ENCODE data around the gene C10orf143. TPM values are rescaled to one million over a fixed set of nuclear protein-coding genes. Genes with fewer than 3 reads are reported as not detected.

The C10orf143 gene
- total and polyA plus RNA-seq, 2 donors = 3.5 to 13.5 TPM

GRCh38 chr10:130137659-130138478 lies 27.2 kb upstream of the C10orf143 start:
- whole genome bisulfite sequencing = 96% methylated on average over 28 of the region's 28 CpGs
- Histone ChIP-seq H3K36me3 (ENCODE audit: control insufficient read depth in 2 of 2, insufficient read depth in 2 of 2, low read length in 1 of 2) (peaks cover 0 to 3% of the 10 kb centered on the region in 2 donors), H3K4me3 (ENCODE audit: low read length in 2 of 2) (peak overlapping the region in 1 of 2 donors; percentile 64), H3K27me3 (ENCODE audit: control insufficient read depth in 2 of 2, insufficient read depth in 1 of 2, low read length in 1 of 2) (peaks cover 0 to 9% of the 10 kb centered on the region in 2 donors), H3K4me1 (ENCODE audit: control insufficient read depth in 2 of 2, insufficient read depth in 2 of 2, low read length in 2 of 2) (peaks cover 17 to 25% of the 10 kb centered on the region in 2 donors), H3K27ac (ENCODE audit: low read depth in 1 of 2, low read length in 1 of 2) (no peak overlapping the region), H3K9me3 (ENCODE audit: control insufficient read depth in 2 of 2, insufficient read depth in 1 of 2, low read length in 1 of 2) (no peaks in the 10 kb centered on the region)
- no peak for DNase-seq (ENCODE audit: low read depth in 6 of 9, low spot score in 9 of 9)

- Histone ChIP-seq H3K27me3 (ENCODE audit: control insufficient read depth in 2 of 2, insufficient read depth in 1 of 2, low read length in 1 of 2) (peaks cover 0 to 10% of the 10 kb centered on the region in 2 donors), H3K27ac (ENCODE audit: low read depth in 1 of 2, low read length in 1 of 2) (no peak overlapping the region), H3K36me3 (ENCODE audit: control insufficient read depth in 2 of 2, insufficient read depth in 2 of 2, low read length in 1 of 2) (peaks cover 0 to 3% of the 10 kb centered on the region in 2 donors), H3K4me1 (ENCODE audit: control insufficient read depth in 2 of 2, insufficient read depth in 2 of 2, low read length in 2 of 2) (peaks cover 17 to 25% of the 10 kb centered on the region in 2 donors), H3K4me3 (ENCODE audit: low read length in 2 of 2) (peak overlapping the region; percentile 64 to 94), H3K9me3 (ENCODE audit: control insufficient read depth in 2 of 2, insufficient read depth in 1 of 2, low read length in 1 of 2) (no peaks in the 10 kb centered on the region)
- WGBS = 12% methylated on average over 10 of the region's 10 CpGs
- DNase-seq (ENCODE audit: low read depth in 6 of 9, low spot score in 9 of 9) = peak in 2 of 9 donors; percentile 7 to 9
Observed at GRCh38 chr10:130137090-130137448, 26.4 kb upstream of the C10orf143 start.

- Histone ChIP-seq H3K9me3 (ENCODE audit: control insufficient read depth in 2 of 2, insufficient read depth in 1 of 2, low read length in 1 of 2) (no peaks in the 10 kb centered on the region), H3K4me1 (ENCODE audit: control insufficient read depth in 2 of 2, insufficient read depth in 2 of 2, low read length in 2 of 2) (peaks cover 17 to 25% of the 10 kb centered on the region in 2 donors), H3K27ac (ENCODE audit: low read depth in 1 of 2, low read length in 1 of 2) (peak within 1 kb of the TSS in 1 of 2 donors; percentile 77), H3K27me3 (ENCODE audit: control insufficient read depth in 2 of 2, insufficient read depth in 1 of 2, low read length in 1 of 2) (peaks cover 0 to 16% of the 10 kb centered on the region in 2 donors), H3K4me3 (ENCODE audit: low read length in 2 of 2) (peak within 1 kb of the TSS; percentile 64 to 94), H3K36me3 (ENCODE audit: control insufficient read depth in 2 of 2, insufficient read depth in 2 of 2, low read length in 1 of 2) (no peaks in the 10 kb centered on the region)
- under 1% methylated on average over 96 of the region's 96 CpGs for WGBS
- peak in 8 of 9 donors; percentile 57 to 90 (median 83) for DNase-seq (ENCODE audit: low read depth in 6 of 9, low spot score in 9 of 9)
Observed at GRCh38 chr10:130136226-130137089, 25.8 kb upstream of the C10orf143 start, which contains the start of gene GLRX3. TSS of gene GLRX3 (plus strand) at chr10:130136391. CDS start at chr10:130136421, 30 bp downstream.

DNA sequence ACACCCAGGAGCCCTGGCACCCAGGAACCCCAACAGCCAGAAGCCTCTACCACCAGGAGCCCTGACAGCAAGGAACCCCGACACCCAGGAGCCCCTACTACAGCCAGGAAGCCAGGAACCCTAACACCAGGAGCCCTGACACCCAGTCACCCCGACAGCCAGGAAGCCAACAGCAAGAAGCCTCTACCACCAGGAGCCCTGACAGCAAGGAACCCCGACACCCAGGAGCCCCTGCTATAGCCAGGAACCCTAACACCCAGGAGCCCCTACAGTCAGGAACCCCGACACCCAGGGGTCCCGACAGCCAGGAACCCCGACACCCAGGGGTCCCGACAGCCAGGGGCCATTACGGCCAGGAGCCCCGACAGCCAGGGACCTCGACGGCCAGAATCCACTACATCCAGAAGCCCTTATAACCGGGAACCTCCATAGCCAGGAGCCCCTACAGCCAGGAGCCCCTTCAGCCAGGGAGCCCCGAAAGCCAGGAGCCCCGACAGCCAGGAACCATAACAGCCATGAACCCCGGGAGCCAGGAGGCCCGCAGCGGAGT lies 25.1 kb upstream of the C10orf143 start:
- Histone ChIP-seq H3K36me3 (ENCODE audit: control insufficient read depth in 2 of 2, insufficient read depth in 2 of 2, low read length in 1 of 2) (no peaks in the 10 kb centered on the region), H3K27ac (ENCODE audit: low read depth in 1 of 2, low read length in 1 of 2) (peak overlapping the region in 1 of 2 donors; percentile 38), H3K4me3 (ENCODE audit: low read length in 2 of 2) (peak overlapping the region; percentile 64 to 94), H3K4me1 (ENCODE audit: control insufficient read depth in 2 of 2, insufficient read depth in 2 of 2, low read length in 2 of 2) (peaks cover 17 to 25% of the 10 kb centered on the region in 2 donors), H3K27me3 (ENCODE audit: control insufficient read depth in 2 of 2, insufficient read depth in 1 of 2, low read length in 1 of 2) (peaks cover 0 to 18% of the 10 kb centered on the region in 2 donors), H3K9me3 (ENCODE audit: control insufficient read depth in 2 of 2, insufficient read depth in 1 of 2, low read length in 1 of 2) (no peaks in the 10 kb centered on the region)
- peak in 1 of 9 donors; percentile 10 for DNase-seq (ENCODE audit: low read depth in 6 of 9, low spot score in 9 of 9)
- 25% methylated on average over 17 of the region's 17 CpGs for WGBS

DNA sequence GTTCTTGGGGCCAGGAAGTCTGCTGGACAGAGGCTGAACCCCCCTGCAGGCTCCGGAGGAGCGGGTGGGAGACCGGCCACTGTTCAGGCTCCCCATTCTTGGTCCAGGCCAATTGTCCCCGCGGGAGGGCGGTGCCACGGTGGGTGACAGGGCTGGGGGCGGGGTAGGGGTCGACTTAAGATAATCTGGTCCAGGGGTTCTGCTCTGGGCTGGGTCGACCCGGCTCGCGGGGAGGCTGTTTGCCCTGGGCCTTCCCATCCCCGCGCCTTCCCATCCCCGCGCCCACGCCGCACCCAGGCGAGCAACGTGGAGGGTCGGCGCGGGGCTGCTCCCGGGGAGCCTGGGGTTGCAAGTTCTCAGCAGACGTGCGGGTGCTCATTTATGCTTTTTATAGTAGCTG lies 18.3 kb upstream of the C10orf143 start:
- Histone ChIP-seq H3K9me3 (ENCODE audit: control insufficient read depth in 2 of 2, insufficient read depth in 1 of 2, low read length in 1 of 2) (no peaks in the 10 kb centered on the region), H3K4me1 (ENCODE audit: control insufficient read depth in 2 of 2, insufficient read depth in 2 of 2, low read length in 2 of 2) (peaks cover 0 to 4% of the 10 kb centered on the region in 2 donors), H3K27me3 (ENCODE audit: control insufficient read depth in 2 of 2, insufficient read depth in 1 of 2, low read length in 1 of 2) (peaks cover 9 to 38% of the 10 kb centered on the region in 2 donors), H3K36me3 (ENCODE audit: control insufficient read depth in 2 of 2, insufficient read depth in 2 of 2, low read length in 1 of 2) (no peaks in the 10 kb centered on the region), H3K4me3 (ENCODE audit: low read length in 2 of 2) (no peak overlapping the region), H3K27ac (ENCODE audit: low read depth in 1 of 2, low read length in 1 of 2) (no peak overlapping the region)
- 35% methylated on average over 27 of the region's 27 CpGs for WGBS
- DNase-seq (ENCODE audit: low read depth in 6 of 9, low spot score in 9 of 9) = no peak

DNA sequence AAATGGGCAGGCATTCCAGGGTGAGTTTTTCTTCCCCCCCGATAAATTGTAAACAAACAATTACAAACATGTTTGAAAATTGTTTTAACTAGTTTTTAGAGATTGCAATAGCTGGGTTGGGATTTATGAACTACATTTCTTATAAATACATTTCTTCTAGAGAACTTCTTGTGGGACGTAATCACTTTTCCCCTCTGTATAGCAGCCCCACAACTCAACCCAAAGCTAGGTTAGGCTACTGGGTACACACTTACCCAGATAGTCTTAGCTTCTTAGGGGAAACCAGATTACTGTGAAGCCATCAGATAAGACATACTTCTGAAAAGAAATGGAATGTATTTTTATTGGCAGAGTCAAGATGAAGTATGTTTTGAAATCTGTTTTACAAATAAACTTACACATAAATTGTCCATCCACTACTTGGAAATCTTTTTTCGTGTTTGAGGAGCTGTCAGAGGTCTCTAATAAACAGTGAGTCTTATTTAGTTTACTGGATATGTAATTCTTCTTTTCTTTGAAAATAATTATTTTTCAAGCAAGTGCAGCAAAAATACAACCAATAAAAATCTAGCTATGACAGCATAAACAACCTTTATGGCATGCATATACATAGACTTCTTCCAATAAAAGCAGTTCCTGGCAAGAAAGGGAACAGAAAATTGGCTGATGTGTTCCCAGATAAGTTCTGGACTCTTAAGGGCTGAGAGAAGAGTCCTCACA lies 17.6 kb upstream of the C10orf143 start:
- H3K9me3 ChIP-seq (ENCODE audit: control insufficient read depth in 2 of 2, insufficient read depth in 1 of 2, low read length in 1 of 2) = no peaks in the 10 kb centered on the region
- peaks cover 0 to 4% of the 10 kb centered on the region in 2 donors for H3K4me1 ChIP-seq (ENCODE audit: control insufficient read depth in 2 of 2, insufficient read depth in 2 of 2, low read length in 2 of 2)
- no peak overlapping the region for H3K27ac ChIP-seq (ENCODE audit: low read depth in 1 of 2, low read length in 1 of 2)
- 53% methylated on average over 3 of the region's 3 CpGs for WGBS
- no peak overlapping the region for H3K4me3 ChIP-seq (ENCODE audit: low read length in 2 of 2)
- H3K36me3 ChIP-seq (ENCODE audit: control insufficient read depth in 2 of 2, insufficient read depth in 2 of 2, low read length in 1 of 2) = no peaks in the 10 kb centered on the region
- peaks cover 9 to 38% of the 10 kb centered on the region in 2 donors for H3K27me3 ChIP-seq (ENCODE audit: control insufficient read depth in 2 of 2, insufficient read depth in 1 of 2, low read length in 1 of 2)
- DNase-seq (ENCODE audit: low read depth in 6 of 9, low spot score in 9 of 9) = no peak

DNA sequence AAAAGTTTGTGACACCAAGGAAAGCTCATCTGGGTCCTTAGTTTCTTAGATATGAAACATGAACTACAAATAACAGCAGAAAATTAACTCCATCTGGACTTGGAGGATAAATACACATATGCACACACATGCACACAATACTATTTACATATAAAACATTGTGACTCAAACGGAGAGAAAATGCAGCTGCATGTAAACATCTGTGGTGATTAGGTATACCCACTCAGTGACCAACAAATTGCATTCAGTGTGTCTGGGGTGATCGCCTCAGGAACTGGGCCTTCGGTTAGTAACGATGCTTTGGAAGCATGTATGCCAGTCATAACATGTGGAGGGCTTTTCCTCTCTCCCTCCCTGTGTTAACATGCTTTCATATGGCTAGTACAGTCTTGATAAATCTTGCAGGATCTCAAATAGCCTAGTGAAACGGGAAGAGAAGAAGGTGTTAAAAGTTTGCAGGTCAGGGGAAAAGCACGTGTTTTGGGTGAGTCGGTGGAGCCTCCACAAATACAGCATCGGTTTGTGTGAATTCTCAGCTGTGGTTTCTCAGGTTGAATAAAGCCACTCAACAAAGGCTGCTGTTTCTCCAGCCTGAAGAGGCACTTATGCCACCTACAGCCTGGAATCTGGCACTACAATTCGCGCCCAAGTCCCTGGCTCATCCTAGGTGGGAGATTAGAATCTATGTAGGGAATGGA lies 16.9 kb upstream of the C10orf143 start:
- DNase-seq (ENCODE audit: low read depth in 6 of 9, low spot score in 9 of 9) = peak in 6 of 9 donors; percentile 44 to 77 (median 53)
- H3K4me1 ChIP-seq (ENCODE audit: control insufficient read depth in 2 of 2, insufficient read depth in 2 of 2, low read length in 2 of 2) = peaks cover 0 to 4% of the 10 kb centered on the region in 2 donors
- WGBS = 19% methylated on average over 10 of the region's 10 CpGs
- no peaks in the 10 kb centered on the region for H3K9me3 ChIP-seq (ENCODE audit: control insufficient read depth in 2 of 2, insufficient read depth in 1 of 2, low read length in 1 of 2)
- H3K27ac ChIP-seq (ENCODE audit: low read depth in 1 of 2, low read length in 1 of 2) = no peak overlapping the region
- no peak overlapping the region for H3K4me3 ChIP-seq (ENCODE audit: low read length in 2 of 2)
- peaks cover 9 to 38% of the 10 kb centered on the region in 2 donors for H3K27me3 ChIP-seq (ENCODE audit: control insufficient read depth in 2 of 2, insufficient read depth in 1 of 2, low read length in 1 of 2)
- H3K36me3 ChIP-seq (ENCODE audit: control insufficient read depth in 2 of 2, insufficient read depth in 2 of 2, low read length in 1 of 2) = no peaks in the 10 kb centered on the region

GRCh38 chr10:130121486-130122079 lies 11.0 kb upstream of the C10orf143 start:
- 87% methylated on average over 13 of the region's 13 CpGs for WGBS
- Histone ChIP-seq H3K4me1 (ENCODE audit: control insufficient read depth in 2 of 2, insufficient read depth in 2 of 2, low read length in 2 of 2) (no peaks in the 10 kb centered on the region), H3K36me3 (ENCODE audit: control insufficient read depth in 2 of 2, insufficient read depth in 2 of 2, low read length in 1 of 2) (no peaks in the 10 kb centered on the region), H3K27me3 (ENCODE audit: control insufficient read depth in 2 of 2, insufficient read depth in 1 of 2, low read length in 1 of 2) (peaks cover 0 to 3% of the 10 kb centered on the region in 2 donors), H3K9me3 (ENCODE audit: control insufficient read depth in 2 of 2, insufficient read depth in 1 of 2, low read length in 1 of 2) (peaks cover 0 to 8% of the 10 kb centered on the region in 2 donors), H3K27ac (ENCODE audit: low read depth in 1 of 2, low read length in 1 of 2) (no peak overlapping the region), H3K4me3 (ENCODE audit: low read length in 2 of 2) (no peak overlapping the region)
- no peak for DNase-seq (ENCODE audit: low read depth in 6 of 9, low spot score in 9 of 9)

Measured in thymus (tissue), 11 donors.